Stimulated activated CD8-positive, alpha-beta memory T cell treated with anti-CD3 and anti-CD28 coated beads, Interleukin-7, amount 100 ng/mL, for 48 hours (primary cell): ENCODE results near the gene HSD11B1.

ENCODE experiments used
- DNase-seq, 2 donors: peaks; one replicate each; pipeline ENCODE4 v3.0.0-alpha.2; 2020; ENCODE audit warnings: low read depth in 1 of 2; ENCODE audit errors: extremely low read depth in 1 of 2

HSD11B1 gene

GRCh38 chr1:209704584-209704983 lies at the start of gene HSD11B1:
Gene HSD11B1 (plus strand): TSS chr1:209704846. CDS start chr1:209704943, 97 bp downstream.
- DNase-seq: no peak

GRCh38 chr1:209655411-209656231 lies 49.0 kb upstream of the HSD11B1 start:
- no peak for DNase-seq

- DNase-seq: no peak
These were observed 47.3 kb upstream of the HSD11B1 start for GRCh38 chr1:209657140-209657879.

GRCh38 chr1:209657918-209658317 lies 46.7 kb upstream of the HSD11B1 start:
- DNase-seq: no peak

- peak in 1 of 2 donors; percentile 14 for DNase-seq
These were observed 44.7 kb upstream of the HSD11B1 start for GRCh38 chr1:209659909-209660308.

GRCh38 chr1:209661071-209661470 lies 43.6 kb upstream of the HSD11B1 start:
- no peak for DNase-seq

GRCh38 chr1:209662879-209663327 lies 41.7 kb upstream of the HSD11B1 start:
- DNase-seq: no peak

- no peak for DNase-seq
These were observed 37.5 kb upstream of the HSD11B1 start for GRCh38 chr1:209667103-209667502.

GRCh38 chr1:209667708-209668107 lies 36.9 kb upstream of the HSD11B1 start:
- DNase-seq: no peak

GRCh38 chr1:209670441-209671082 lies 34.1 kb upstream of the HSD11B1 start:
- DNase-seq: no peak

- peak in 1 of 2 donors; percentile 37 for DNase-seq
These were observed 31.7 kb upstream of the HSD11B1 start for GRCh38 chr1:209672705-209673630.

GRCh38 chr1:209673631-209674417 lies 30.8 kb upstream of the HSD11B1 start:
- DNase-seq: no peak

- peak in 1 of 2 donors; percentile 15 for DNase-seq
These were observed 29.6 kb upstream of the HSD11B1 start, which contains the start of gene G0S2 for GRCh38 chr1:209674957-209675564. Gene G0S2 (plus strand): TSS chr1:209675412. CDS start chr1:209675685, 273 bp downstream.

- DNase-seq: no peak
These were observed 29.0 kb upstream of the HSD11B1 start for GRCh38 chr1:209675565-209676154.

- DNase-seq: no peak
These were observed 25.6 kb upstream of the HSD11B1 start for GRCh38 chr1:209678981-209679539.

GRCh38 chr1:209685821-209686220 lies 18.8 kb upstream of the HSD11B1 start:
- DNase-seq: peak in 1 of 2 donors; percentile 8

GRCh38 chr1:209686322-209686721 lies 18.3 kb upstream of the HSD11B1 start:
- DNase-seq: no peak

- DNase-seq: no peak
These were observed 15.9 kb upstream of the HSD11B1 start for GRCh38 chr1:209688746-209689234.
